Left renal cortex interstitium (tissue), 4 donors: ENCODE results near the gene CISD3. TPM values are rescaled to one million over a fixed set of nuclear protein-coding genes. Genes with fewer than 3 reads are reported as not detected.

Experiments used
- DNase-seq, 4 donors: peaks; one replicate each; pipeline ENCODE4 v3.0.0-alpha.2; 2013; ENCODE audit warnings: low read depth in 4 of 4, low spot score in 2 of 4, missing footprints in 1 of 4
- polyA plus RNA-seq, 4 donors: library from polyadenylated mRNA; unstranded; fragments of 120-200 nt; gene quantifications; one replicate each; pipeline ENCODE4 v1.2.1, GENCODE V29; 2013; ENCODE audit not compliant: insufficient read length in 4 of 4

CISD3 gene, protein sequence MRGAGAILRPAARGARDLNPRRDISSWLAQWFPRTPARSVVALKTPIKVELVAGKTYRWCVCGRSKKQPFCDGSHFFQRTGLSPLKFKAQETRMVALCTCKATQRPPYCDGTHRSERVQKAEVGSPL
- polyA plus RNA-seq = 10 to 100 TPM; 10.3 to 17.2 (median 13.3) TPM

DNA sequence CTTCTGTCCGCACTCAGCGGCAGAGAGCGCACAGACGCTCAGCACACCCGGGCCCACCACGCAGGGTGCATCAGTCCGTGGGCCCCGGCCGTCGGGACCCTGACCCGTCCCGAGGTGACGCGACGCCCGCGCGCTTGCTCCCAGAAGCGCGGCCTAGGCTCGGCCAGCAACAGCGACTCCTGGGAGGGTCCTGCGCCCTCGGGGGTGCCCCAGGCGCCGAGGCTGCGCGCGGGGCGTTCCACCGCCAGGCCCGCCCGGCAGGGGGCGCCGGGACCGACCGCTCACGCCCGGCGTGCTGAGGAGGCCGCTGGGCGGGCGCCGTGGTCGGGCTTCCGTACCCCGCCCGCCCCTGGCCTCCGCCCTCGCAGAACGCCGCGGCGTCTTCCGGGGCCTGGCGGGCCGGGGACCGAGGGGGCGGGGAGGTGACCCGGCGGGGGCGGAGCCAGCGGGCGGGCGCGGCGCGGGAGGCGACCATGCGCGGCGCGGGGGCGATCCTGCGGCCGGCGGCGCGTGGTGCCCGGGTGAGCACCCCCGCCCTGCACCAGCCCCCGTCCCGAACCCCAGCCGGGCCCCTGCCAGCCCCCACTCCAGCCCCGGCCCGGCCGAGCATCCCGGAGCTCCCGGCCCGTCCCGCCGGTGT lies at the start of gene CISD3:
Gene CISD3 (plus strand): TSS at position 456 of the 640 bp plus-strand sequence. CDS start 18 bp downstream, at position 474.
- DNase-seq = no peak

DNA sequence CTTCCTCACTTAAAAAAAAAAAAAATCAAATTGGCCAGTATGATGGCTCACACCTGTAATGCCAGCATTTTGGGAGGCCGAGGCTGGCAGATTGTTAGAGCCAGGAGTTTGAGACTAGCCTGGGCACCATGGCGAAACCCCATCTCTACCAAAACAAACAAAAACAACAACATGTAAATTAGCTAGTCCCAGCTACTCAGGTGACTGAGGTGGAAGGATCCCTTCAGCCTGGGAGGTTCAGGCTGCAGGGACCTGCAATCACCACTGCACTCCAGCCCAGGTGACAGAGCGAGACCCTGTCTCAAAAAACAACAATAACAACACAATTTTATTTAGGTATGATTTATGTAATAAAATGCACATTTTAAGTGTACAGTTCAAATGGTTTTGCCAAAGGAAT lies 49.0 kb upstream of the CISD3 start:
- no peak for DNase-seq

DNA sequence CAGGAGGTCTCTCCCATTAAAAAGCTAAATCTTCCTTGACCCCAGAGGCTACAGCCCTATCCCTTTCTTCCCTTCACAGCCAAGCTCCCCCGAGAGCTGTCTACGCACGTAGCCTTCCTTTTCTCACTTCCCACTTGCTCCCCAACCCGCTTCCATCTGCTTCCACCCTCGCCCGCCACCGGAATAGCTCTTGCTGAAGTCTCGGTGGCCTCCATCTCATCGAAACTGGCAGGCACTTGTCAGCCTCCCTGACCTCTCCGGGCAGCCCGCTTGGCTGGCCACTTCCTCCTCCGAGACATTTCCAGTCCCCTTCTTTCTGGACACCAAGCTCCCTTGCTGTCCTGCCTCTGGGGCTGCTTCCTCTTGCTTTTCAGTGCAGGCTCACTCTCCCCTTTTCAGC lies 44.6 kb upstream of the CISD3 start:
- DNase-seq = no peak

DNA sequence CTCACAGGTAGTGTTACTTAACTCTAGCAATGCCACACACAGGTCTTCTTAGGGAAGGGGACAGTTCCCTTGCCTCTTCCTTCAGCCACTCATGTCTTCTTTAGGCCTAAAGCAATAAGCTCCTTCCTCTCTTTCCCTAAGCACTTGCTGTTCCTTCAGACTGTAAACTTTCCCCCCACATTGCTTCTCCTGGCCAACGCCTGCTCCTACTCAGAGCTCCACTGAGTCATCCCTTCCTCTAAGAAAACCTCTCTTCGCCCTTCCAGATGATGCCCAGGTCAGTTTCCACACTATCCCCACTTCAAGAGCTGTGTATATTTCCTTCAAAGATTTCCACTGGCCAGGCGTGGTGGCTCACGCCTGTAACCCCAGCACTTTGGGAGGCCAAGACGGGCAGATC lies 42.9 kb upstream of the CISD3 start:
- DNase-seq = no peak

DNA sequence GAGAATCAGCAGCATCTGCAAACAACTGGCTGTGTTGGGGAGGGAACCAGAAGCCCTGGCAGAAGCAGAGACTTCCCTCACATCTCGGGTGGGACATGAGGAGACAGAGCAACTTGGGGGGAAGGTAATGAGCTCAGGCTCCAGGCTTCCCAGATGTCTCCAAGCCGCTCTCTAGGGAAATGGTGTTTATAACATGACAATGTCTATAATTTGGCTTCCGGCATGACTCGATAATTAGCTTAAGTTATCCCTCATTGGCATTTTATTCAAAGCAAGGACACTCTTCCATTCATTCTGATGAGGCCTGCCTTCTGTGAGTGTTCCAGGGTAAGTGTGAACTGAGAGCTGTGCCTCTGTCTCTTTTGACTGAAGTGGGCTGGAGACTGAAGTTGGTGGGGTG lies 39.8 kb upstream of the CISD3 start:
- no peak for DNase-seq

DNA sequence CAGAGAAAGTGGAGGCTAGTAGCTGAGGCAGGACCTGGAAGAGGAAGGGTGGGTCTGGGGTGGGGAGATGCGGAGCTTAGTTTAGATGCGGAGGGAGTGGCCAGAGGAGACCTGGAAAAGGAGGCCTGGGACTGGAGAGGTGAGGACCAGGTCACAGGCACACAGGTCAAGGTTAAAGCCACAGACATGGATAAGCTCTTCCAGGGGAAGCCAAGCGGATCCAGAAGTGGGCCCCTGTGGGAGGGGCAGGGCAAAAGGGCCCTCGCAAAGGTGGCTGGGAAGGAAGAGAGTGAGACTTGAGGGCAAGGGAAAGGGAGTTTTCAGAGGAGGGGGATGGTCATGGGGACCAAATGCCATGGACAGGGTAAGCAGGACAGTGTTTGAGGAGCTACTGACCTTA lies 39.0 kb upstream of the CISD3 start:
- DNase-seq = no peak

DNA sequence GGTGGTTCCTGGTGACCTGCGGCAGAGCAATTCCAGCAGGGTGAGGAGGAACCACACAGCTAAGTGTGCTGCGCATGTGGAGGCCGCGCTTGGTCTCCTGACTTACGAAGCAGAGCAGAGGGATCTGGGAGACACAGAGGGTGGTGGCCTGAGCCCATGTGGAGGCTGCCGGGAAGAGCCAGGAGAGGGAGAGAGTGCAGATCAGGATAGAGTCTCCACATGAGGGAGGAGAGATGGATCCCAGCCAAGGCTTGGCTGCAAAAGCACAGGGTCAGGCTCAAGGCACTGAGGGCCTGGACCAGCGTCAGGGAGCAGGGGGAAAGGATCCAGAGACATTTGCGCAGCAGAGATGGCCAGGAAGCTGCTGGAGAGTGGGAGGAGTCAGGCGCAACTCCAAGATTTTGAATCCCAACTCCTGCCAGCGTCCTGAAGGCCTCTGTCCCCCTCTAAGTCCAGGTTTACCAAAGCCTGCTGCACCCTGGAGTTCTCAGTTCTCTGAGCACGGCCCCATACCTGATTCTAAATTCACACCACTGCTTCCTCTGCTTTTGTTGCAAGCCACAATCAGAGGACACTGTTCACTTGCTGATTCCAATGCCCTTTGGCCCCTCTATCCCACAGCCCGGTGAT lies 36.3 kb upstream of the CISD3 start:
- no peak for DNase-seq

DNA sequence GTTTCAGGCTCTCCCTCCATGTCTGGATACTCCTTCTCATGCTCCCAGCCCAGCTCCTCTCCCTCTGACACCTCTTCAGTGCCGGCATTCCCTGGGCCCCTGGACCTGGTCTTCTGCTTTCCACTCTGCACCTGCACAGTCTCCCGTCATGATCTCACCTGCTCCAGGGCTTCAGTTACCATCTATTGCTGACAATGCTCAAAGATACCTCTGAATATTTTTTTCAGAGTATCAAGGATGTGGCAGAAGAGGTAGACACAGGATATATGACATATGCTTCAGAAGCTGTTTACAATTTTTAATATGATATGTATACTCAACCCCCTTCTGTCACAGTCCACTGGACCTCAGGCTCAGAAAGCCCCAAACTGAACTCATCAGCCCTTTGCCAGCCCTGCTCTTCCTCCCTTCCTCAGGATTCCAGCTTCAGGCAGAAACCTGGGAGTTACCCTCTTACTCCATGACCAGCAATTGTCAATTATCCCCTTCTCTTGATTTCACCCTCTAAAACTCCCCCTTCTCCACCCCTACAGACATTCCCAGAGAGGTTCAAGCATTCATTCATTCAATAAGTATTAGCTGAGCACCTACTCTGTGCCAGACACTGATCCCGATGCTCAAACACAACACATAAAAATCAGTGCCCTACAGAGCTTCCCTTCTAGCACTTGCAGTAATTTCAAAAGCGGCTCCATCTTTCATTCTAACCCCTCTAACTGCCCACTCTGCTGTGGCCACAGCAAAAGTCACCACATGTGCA lies 32.9 kb upstream of the CISD3 start:
- DNase-seq = no peak

DNA sequence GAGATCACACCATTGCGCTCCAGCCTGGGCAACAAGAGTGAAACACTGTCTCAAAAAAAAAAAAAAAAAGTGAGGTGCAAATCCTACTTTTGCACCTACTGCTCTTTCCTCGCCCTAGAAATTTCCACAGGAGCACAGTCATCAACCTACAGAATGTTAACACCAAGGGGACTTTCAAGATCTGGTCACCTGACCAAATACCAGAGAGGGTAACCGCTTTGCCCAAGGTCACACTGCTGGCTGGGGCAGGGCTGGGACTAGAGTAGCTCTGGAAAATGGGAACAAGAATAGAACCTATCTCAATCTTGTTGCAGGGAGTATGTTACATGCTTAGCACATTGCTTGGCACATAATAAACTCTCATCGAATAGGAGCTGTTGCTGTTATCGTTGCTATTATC lies 31.4 kb upstream of the CISD3 start:
- no peak for DNase-seq

DNA sequence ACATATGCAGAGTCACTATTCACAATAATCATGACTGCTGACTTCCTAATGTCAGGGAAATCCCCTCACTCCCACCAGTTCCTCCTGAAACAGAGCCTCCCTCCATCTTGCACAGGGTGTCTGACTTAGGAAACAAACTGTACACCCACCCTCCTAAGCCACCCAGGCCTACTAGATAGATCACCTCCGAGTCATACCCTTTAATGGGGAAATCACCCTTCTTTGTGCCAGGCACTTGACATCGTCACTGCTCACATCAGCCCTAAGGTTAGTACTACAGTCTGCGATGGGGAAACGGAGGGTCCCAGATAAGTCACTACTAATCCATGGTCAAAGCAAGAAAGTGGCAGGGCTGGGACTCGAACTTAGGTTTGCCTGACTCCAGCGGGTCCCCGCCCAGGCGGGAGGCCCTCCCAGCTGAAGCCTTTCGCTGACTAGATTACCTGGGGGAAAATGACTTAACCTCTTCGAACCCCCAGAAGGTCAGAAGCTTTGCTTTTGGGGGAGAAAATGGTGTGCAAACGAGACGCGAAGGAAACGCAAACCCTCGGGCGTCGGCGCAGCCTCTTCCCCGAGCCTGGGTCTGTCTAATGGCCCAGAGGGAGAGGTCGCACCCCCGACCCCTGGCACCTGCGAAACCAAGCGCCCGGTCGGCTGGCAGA lies 28.5 kb upstream of the CISD3 start:
- no peak for DNase-seq

DNA sequence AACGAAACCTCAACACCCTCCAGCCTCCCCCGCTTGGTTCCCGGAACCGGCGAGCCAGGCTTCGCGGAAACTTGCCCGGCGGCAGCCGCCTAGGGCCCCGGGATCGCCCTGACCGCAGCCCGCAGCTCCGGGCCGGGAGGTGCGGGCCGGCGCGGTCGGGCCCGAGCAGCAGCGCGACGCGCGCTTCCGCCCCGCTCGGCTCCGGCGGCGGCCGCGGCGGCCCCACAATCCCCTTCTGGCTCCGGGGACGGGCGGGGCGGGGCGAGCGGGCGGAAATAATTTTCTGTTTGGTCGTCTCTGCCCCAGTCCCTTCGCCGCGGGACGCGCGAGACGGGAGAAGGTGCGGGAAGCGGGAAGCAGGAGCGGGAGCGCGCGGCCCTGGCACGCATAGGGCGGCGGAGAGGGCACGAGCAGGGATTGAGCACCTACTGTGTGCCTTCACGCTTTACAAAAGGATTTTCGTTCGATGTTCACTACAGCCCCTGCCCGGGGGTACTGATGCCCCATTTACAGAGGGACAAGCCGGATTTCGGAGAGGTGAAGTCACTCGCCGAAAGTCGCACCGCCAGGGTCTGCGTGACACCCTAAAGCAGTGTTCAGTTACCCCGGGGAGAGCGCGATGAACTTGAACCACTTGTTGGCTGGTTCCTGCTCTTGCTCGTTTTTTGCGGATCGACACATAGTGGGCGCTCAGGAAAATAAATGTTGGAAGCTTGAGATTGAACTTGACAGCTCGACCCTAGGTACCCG lies 27.8 kb upstream of the CISD3 start:
- DNase-seq = peak in 2 of 4 donors; percentile 48 to 78

DNA sequence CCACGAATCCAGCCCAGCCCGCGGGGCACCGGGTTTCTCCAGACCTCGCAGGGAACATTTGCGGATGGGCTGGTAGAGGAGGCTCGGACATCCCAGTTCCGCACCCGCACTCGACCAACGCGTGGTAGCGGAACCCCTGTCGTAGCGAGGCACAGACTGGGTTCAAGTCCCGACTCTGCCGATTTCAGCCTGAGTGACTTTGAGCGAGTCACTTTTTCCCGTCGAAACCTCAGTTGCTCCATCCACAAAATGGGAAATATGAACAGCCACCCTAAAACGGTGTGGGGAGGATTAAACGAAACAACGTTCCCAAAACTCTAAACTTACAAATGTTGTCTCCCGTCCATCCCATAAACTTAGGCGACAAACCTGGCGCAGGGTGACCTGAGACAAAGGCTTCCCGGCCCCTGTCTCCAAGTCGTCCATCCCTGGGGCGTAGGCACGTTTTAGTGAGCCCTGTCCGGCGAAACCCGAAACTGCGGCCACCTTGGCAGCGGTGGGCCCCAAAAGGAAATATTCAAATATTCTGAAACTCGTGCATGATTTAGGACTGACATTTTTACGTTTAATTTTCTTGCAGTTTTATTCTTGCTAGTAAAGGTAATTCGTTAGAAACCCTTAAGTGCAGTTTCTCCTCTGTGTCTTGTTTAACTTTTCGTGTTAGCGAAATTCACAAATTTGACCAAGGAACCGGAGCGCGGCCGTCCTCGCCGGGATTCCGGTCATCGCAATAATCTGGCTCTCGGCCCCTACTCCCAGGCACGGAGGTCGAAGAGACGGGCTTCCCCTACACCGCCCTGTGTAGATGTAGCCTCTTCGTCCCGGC lies 27.0 kb upstream of the CISD3 start:
- DNase-seq = no peak

DNA sequence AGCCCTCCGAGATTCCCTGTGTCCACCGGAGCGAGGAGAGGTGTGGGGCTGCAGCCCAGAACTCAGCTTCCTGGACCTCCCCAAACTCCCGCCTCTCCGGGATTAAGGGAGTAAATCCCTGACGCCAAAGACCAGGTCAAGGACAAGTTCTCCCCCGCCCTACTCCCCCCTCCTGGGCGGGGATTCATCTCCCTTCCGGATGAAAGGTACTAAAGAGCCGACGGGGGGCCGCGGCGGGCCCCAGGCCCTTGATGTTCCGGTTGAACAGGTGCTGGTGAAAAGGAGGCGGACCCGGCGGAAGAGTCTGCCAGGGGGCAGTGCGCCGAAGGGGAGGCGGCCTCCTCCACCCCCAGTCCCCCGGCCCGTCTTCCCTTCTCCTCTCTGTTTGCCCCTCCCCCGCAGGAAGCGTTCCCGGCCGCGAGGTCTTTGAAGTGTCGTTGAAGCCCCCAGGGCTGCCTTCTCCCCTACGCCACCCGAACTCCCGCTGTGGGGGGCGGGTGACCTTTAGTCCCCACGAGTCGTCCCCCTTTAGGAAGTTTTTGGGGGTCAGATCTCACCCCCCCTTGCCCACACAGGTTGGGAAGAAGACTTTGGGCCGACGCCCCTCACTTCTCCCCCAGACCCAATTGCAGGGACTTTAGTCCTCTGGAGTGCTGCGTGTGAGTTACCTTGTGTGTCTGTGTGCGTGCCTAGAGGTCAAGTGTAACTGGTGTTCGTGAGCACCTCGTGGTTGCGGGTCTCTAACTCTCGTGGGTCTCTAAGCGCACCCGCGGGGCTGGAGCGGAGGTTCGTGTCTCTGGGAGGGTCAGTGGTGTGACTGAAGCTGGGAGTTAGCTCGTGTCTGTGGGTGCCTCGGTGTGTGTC lies 26.2 kb upstream of the CISD3 start:
- peak in 3 of 4 donors; percentile 58 to 84 (median 79) for DNase-seq

DNA sequence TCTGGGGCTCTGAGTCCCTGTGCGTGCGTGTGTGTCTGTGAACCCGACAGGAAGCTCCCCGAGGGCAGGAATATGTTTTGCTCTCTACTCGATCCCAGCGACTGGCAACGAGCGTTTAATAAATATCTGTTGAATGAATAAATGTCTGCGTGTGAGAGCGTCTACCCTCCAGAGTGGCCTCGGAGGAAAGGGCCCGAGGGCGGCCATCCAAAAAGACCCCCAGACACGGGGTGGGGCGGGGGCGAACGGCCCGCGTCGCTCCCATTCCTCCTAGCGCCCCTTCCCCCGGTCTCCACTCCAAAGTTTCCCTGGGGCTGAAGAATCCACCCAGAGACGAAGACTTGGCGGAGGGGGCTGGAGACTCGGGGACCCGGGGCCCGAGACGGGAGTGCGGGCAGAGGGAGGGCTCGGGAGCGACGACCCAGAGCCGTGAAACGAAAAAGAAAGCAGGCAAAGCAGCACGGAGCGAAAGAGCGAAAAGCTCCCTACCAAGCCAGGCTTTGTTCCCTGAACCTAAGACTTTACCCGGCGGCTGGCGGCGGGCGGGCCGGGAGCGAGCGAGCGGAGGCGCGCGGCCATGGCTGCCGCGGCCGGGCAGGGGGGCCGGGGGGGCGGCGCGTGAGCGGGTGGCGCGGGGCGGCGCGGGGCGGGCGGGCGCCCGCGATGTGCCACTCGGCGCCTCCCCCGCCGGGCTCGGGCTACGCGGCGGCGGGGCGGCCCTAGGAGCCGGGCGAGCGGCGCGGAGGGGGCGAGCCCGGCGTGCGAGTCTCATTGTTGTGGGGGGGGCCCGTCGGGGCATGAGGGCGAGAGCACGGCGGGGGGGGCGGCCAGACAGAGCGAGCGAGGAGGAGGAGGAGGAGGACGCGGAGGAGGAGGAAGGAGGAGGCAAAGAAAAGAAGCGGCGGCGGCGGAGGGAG lies 25.3 kb upstream of the CISD3 start, which contains the start of gene MLLT6:
Gene MLLT6 (plus strand): TSS at position 668 of the 917 bp plus-strand sequence. CDS start 360 bp downstream, outside the sequence.
- peak in 1 of 4 donors; percentile 66 for DNase-seq

DNA sequence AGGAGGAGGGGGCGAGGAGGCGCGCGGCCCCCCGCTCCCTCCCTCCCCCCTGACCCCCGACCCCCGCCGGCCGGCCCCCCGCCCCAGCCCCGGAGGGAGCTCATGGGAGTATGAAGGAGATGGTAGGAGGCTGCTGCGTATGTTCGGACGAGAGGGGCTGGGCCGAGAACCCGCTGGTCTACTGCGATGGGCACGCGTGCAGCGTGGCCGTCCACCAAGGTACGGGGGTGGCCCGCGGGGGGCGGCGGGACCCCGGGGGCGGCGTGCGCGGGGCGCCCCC lies 24.7 kb upstream of the CISD3 start:
- no peak for DNase-seq

DNA sequence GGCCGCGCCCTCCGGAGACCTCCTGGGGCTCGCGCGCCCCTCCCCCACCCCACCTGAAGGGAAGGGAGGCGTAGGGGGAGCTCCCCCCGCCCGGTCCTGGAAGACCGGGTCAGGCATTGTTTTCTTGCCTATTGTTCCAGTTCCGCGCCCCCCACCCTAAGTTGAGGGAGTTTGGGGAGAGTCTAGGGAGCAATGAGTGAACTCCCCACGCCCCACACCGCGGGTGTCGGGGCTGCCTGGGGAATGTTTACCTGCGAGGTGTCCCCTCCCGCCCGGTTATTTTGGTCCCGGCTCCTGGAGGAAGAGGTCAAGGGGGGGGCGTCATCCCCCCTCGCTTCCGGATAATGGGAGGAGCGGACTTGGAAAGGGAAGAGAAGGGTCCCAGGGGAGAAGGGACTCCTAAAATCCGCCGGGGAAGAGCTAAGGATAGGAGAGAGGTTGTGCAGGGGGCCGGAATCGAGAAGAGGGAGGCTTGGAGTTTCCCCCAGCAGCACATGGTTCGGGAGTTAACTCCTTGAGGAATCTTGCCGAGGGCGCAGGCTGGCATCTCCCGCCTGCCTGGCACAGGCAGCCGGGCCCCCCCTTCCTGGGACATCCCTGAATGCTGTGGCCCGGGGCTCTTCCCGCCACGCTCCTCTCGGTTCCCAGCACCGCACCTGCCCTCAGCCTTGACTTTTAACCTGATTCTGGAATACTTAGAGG lies 24.2 kb upstream of the CISD3 start:
- DNase-seq = no peak
